AG04450 (cell line): ENCODE data around the gene PPFIBP1. TPM values are rescaled to one million over a fixed set of nuclear protein-coding genes. Genes with fewer than 3 reads are reported as not detected.

ENCODE experiments used
- CTCF ChIA-PET: fragments of 300-600, 350-600 bp; formaldehyde crosslinking; extraction: SDS; loops from one replicate; lab custom pipeline; 2022; ENCODE audit warnings: antibody characterized with exemption, inconsistent platforms; lab: Charles Lee
- POLR2A ChIA-PET: fragments of 350-600 bp; formaldehyde crosslinking; extraction: SDS; loops from one replicate; lab custom pipeline; 2021; ENCODE audit warnings: antibody characterized with exemption, inconsistent platforms; lab: Yijun Ruan, JAX
- DNase-seq: peaks from one replicate; pipeline ENCODE4 v3.0.0-alpha.2; 2011; ENCODE audit warnings: low read depth, low spot score
- H3K27ac ChIP-seq: one replicate; pipeline ENCODE4 v1.5.1; 2012; ENCODE audit warnings: low read depth, low read length, control low read depth
- H3K27me3 ChIP-seq: one replicate; pipeline ENCODE4 v1.6.0; 2012; ENCODE audit warnings: low read length; ENCODE audit not compliant: control insufficient read depth, insufficient read depth
- H3K4me3 ChIP-seq: 2 replicates; pipeline ENCODE4 v1.5.1; 2011; ENCODE audit warnings: mild to moderate bottlenecking, low read depth, low read length, control low read depth
- H3K9me3 ChIP-seq: 2 replicates; pipeline ENCODE4 v1.5.1; 2012; ENCODE audit warnings: low read length; ENCODE audit not compliant: control insufficient read depth, insufficient read depth
- polyA plus RNA-seq: library from polyadenylated mRNA; depleted of rRNA; stranded (reverse); fragments of >200 nt; gene quantifications from 2 replicates; pipeline ENCODE4 v1.2.3, GENCODE V29; 2011
- TF ChIP-seq, protein P1 (sequence below): IDR thresholded peaks from 2 replicates; pipeline ENCODE4 v1.5.1; 2011; ENCODE audit warnings: low read depth, low read length, control low read depth, inconsistent platforms

PPFIBP1 gene
- polyA plus RNA-seq, 1 experiment = 58.3 TPM

DNA sequence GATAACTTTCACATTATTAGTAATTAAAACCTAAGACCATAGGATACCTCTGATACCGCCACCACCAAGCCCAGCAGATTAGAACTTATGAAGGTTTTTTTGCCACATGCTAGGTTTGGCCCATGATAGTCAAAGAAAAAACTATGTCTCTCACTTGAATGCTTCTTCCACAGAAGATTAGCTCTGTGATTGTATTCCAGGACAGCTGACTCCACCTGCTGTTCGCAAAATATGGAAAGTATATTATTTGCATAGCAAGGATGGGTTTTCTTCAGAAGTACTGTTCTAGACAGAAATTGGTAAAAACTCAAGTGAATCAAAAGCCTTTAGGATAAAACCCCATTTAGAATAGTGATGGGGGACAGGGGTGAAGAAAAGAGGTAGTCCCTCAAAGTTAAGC, 42.2 kb downstream of the PPFIBP1 start:
- TF ChIP-seq, protein P1, sequence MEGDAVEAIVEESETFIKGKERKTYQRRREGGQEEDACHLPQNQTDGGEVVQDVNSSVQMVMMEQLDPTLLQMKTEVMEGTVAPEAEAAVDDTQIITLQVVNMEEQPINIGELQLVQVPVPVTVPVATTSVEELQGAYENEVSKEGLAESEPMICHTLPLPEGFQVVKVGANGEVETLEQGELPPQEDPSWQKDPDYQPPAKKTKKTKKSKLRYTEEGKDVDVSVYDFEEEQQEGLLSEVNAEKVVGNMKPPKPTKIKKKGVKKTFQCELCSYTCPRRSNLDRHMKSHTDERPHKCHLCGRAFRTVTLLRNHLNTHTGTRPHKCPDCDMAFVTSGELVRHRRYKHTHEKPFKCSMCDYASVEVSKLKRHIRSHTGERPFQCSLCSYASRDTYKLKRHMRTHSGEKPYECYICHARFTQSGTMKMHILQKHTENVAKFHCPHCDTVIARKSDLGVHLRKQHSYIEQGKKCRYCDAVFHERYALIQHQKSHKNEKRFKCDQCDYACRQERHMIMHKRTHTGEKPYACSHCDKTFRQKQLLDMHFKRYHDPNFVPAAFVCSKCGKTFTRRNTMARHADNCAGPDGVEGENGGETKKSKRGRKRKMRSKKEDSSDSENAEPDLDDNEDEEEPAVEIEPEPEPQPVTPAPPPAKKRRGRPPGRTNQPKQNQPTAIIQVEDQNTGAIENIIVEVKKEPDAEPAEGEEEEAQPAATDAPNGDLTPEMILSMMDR = no peak; the same call in 1 of the 2 replicates
- Histone ChIP-seq H3K4me3 (no peak overlapping the region), H3K27ac (no peak overlapping the region), H3K9me3 (no peaks in the 10 kb centered on the region), H3K27me3 (no peaks in the 10 kb centered on the region)
- no peak for DNase-seq
- CTCF ChIA-PET = interaction anchor here (1.3 kb wide), 1 partner anchor 141 kb away, joined by 10 read pairs; no protein-coding TSS in a partner anchor
- POLR2A ChIA-PET = no interaction called here

DNA sequence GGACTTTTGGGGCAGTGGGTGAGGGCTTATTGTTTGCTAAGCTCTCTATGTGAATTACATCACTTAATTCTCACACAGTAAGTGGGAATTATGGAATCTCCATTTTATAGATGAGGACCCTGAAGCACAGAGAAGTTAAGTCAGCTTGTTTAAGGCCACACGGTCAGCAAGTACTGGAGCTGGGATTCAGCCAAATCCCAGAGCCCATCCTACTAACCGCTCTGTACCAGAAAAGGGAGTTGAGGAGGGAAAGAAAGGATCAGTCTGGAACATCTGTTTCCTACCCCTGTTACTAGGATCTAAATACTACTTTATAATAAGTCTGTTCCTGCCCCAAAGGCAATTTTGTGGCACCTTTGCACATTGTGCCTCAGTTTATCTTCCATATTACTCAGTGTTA, 42.6 kb downstream of the PPFIBP1 start:
- no peak for DNase-seq
- Histone ChIP-seq H3K27ac (no peak overlapping the region), H3K9me3 (no peaks in the 10 kb centered on the region), H3K4me3 (no peak overlapping the region), H3K27me3 (no peaks in the 10 kb centered on the region)
- TF ChIP-seq, protein P1 = no peak
- POLR2A ChIA-PET = no interaction called here
- CTCF ChIA-PET = interaction anchor here (1.3 kb wide), 1 partner anchor 142 kb away, joined by 10 read pairs; no protein-coding TSS in a partner anchor

DNA sequence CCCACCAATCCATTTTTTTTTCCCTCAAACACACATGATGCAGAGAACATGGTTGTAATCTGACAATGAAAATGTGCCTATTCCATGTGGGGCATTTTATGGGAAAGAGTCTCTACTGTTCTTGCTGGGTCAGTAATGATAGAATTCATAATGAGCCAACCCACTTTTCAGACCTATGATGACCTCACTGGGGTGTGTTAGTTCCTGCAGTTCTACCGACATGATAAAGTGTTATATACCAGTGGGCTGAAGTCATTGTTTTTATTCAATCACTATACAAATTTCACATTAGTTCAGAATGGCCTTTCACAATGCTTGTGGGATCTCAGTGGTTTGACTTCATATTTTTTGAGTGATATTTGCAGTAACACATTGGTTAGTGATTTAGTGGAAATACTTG, 47.5 kb downstream of the PPFIBP1 start:
- CTCF ChIA-PET = no interaction called here
- no peak for DNase-seq
- no peak overlapping the region for H3K4me3 ChIP-seq
- H3K27ac ChIP-seq = no peak overlapping the region
- TF ChIP-seq, protein P1 = no peak
- no peaks in the 10 kb centered on the region for H3K9me3 ChIP-seq
- POLR2A ChIA-PET = no interaction called here
- H3K27me3 ChIP-seq = no peaks in the 10 kb centered on the region

DNA sequence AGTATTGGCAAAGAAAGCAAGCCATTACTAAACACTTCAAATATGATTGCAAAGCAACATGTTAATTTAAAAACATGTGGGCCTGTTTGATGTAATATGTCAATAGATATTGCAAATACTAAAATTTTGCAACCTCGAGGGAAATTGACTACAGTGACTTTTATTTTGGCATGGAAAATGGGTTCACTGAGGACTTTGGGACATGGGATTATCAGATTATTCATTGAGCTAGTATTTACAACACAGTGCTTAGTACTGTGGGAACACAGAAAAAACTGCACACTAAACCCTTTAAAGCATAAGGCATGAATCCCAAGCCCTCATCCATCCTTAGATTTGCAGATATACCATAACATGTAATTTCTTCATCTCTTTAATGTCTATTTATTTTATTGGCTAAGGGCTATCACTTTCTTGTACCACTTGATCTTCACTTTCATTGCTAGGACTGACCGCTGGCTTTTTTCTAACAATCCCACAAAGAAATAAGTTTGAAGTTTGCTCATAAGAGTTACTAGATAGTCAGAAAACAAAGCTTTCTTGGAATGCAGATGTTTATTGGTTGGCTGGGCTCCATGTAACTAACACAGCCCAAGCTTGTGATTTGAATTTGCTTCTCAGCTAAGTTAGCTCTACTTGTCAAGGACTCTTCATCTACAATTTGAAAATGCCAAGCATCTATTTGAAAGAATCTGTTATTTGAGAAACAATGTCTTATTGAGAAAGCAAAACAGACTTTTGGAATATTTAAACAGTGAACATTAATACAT, 48.7 kb downstream of the PPFIBP1 start:
- H3K9me3 ChIP-seq = no peaks in the 10 kb centered on the region
- CTCF ChIA-PET = no interaction called here
- no peaks in the 10 kb centered on the region for H3K27me3 ChIP-seq
- DNase-seq = no peak
- H3K27ac ChIP-seq = no peak overlapping the region
- TF ChIP-seq, protein P1 = no peak
- POLR2A ChIA-PET = no interaction called here
- H3K4me3 ChIP-seq = no peak overlapping the region

DNA sequence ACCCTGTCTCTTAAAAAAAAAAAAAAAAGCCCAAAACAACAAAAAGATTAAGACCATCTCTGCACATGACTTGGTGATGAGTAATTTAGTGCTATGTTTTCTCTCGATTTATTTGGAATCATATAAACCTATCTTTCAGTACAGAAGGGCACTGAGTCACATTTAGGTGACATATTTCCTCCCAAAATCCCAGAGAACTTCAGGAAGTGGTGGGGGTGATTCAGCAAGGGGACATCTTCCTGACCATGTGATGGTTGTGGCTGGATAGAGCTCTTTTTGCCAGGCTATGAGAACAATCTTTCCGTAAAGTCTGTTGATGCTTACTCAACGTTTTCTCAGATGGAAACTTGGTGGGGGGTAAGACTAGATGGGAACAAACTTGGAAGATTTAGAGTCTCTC, 50.0 kb downstream of the PPFIBP1 start:
- peak; percentile 63 for DNase-seq
- Histone ChIP-seq H3K27ac (peak overlapping the region; percentile 63), H3K4me3 (no peak overlapping the region), H3K27me3 (no peaks in the 10 kb centered on the region), H3K9me3 (no peaks in the 10 kb centered on the region)
- TF ChIP-seq, protein P1 = no peak
- ChIA-PET CTCF (no interaction called here), POLR2A (interaction anchor here (0.7 to 1.4 kb wide), 4 partner anchors 25 to 68 kb away, joined by 3 to 4 read pairs (median 4); partner anchors contain the start of gene PPFIBP1)
